Upper lobe of left lung (tissue), 6 donors: ENCODE data around the gene NPIPA3. TPM values are rescaled to one million over a fixed set of nuclear protein-coding genes. Genes with fewer than 3 reads are reported as not detected.
A peak's percentile ranks its signal among the peaks of the same experiment; 100 is the strongest.

Source experiments
- ATAC-seq, 2 donors: fragments of 200-7000 bp; cut with Tn5 transposase; one replicate each; pipeline ENCODE4 v1.9.1; 2022; ENCODE audit warnings: mild to moderate bottlenecking in 2 of 2, moderate library complexity in 2 of 2; ENCODE audit not compliant: low FRiP score in 2 of 2
- DNase-seq, 2 donors: peaks; one replicate each; pipeline ENCODE4 v3.0.0-alpha.2; 2019 to 2020
- H3K27ac ChIP-seq, 4 donors: fragments of 200-600 bp; sonication (generic); one replicate each; pipeline ENCODE4 v1.5.1; 2016 to 2019
- H3K27me3 ChIP-seq, 4 donors: fragments of 200-600 bp; sonication (generic); one replicate each; pipeline ENCODE4 v1.5.1; 2017 to 2019
- H3K36me3 ChIP-seq, 4 donors: fragments of 200-600 bp; sonication (generic); one replicate each; pipeline ENCODE4 v1.5.1; 2016 to 2019
- H3K4me1 ChIP-seq, 4 donors: fragments of 200-600 bp; sonication (generic); one replicate each; pipeline ENCODE4 v1.5.1; 2018 to 2019
- H3K4me3 ChIP-seq, 4 donors: fragments of 200-600 bp; sonication (generic); one replicate each; pipeline ENCODE4 v1.5.1; 2017 to 2019; ENCODE audit warnings: mild to moderate bottlenecking in 2 of 4, moderate library complexity in 1 of 4
- H3K9me3 ChIP-seq, 4 donors: fragments of 200-600 bp; sonication (generic); one replicate each; pipeline ENCODE4 v1.5.1; 2018 to 2019
- EP300 ChIP-seq, 4 donors: sonication (generic); formaldehyde crosslinking; IDR thresholded peaks; one replicate each; pipeline ENCODE4 v1.5.1; 2017; ENCODE audit warnings: antibody characterized with exemption in 4 of 4, control low read depth in 2 of 4
- POLR2A ChIP-seq, 4 donors: fragments of 450-650 bp; IDR thresholded peaks; one replicate each; pipeline ENCODE4 v1.5.1; 2016 to 2017; ENCODE audit warnings: antibody characterized with exemption in 4 of 4, mild to moderate bottlenecking in 2 of 4
- POLR2AphosphoS5 ChIP-seq, 2 donors: sonication (generic); formaldehyde crosslinking; IDR thresholded peaks; one replicate each; pipeline ENCODE4 v1.5.1; 2017; ENCODE audit warnings: antibody characterized with exemption in 2 of 2
- WGBS, 2 donors: methylation state at CpG; one replicate each; pipeline ENCODE4 v1.1.5; 2017 to 2018; 5-methylcytosine and 5-hydroxymethylcytosine counted together
- total RNA-seq, 6 donors: library from RNA; depleted of rRNA in 4 of 6; stranded (reverse); fragments of >200 nt in 4 of 6; gene quantifications; one replicate each; pipeline versions ENCODE4 v1.1.0 to v1.2.1, GENCODE V29; 2016 to 2021
- TF ChIP-seq, protein P1 (sequence below), 6 experiments: fragments of 450-650 bp in 4 of 6; fragments of 200-600 bp in 2 of 6; sonication (generic) in 2 of 6; IDR thresholded peaks; one replicate each; pipeline ENCODE4 v1.5.1; 2016 to 2019; ENCODE audit warnings: antibody characterized with exemption in 6 of 6
- donor health status: DM: no; HTN: no; CAD: no; lungs with moderate emphysema.
- donor health status: DM: no; HTN: yes; CAD: no; lungs with severe emphysema.

NPIPA3 gene
- total RNA-seq, 6 donors from 2014 or later: 1.1 to 8.4 (median 3.4) TPM; not detected in 2

GRCh38 chr16:14669776-14670175, 33.4 kb upstream of the NPIPA3 start:
- Histone ChIP-seq H3K27ac (peak overlapping the region in 2 of 4 donors; percentile 10 to 60), H3K9me3 (no peaks in the 10 kb centered on the region), H3K36me3 (peaks cover 13 to 49% (median 41%) of the 10 kb centered on the region in 4 donors), H3K4me3 (no peak overlapping the region), H3K4me1 (peaks cover 0 to 13% (median 5%) of the 10 kb centered on the region in 4 donors), H3K27me3 (no peaks in the 10 kb centered on the region)
- TF ChIP-seq, protein P1, sequence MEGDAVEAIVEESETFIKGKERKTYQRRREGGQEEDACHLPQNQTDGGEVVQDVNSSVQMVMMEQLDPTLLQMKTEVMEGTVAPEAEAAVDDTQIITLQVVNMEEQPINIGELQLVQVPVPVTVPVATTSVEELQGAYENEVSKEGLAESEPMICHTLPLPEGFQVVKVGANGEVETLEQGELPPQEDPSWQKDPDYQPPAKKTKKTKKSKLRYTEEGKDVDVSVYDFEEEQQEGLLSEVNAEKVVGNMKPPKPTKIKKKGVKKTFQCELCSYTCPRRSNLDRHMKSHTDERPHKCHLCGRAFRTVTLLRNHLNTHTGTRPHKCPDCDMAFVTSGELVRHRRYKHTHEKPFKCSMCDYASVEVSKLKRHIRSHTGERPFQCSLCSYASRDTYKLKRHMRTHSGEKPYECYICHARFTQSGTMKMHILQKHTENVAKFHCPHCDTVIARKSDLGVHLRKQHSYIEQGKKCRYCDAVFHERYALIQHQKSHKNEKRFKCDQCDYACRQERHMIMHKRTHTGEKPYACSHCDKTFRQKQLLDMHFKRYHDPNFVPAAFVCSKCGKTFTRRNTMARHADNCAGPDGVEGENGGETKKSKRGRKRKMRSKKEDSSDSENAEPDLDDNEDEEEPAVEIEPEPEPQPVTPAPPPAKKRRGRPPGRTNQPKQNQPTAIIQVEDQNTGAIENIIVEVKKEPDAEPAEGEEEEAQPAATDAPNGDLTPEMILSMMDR (IDR thresholded peaks at IDR 0.05): peak in 1 of 6 experiments; percentile 16
- TF ChIP-seq POLR2A (IDR thresholded peaks at IDR 0.05): no peak
- 83 to 100% methylated on average over 1 to 4 of the region's 4 CpGs for WGBS, 2 donors
- DNase-seq (peak; percentile 23 to 57), ATAC-seq (no peak)

GRCh38 chr16:14672403-14672971, 30.7 kb upstream of the NPIPA3 start:
- peaks cover 0 to 13% (median 3%) of the 10 kb centered on the region in 4 donors for H3K4me1 ChIP-seq
- no peak overlapping the region for H3K4me3 ChIP-seq
- H3K36me3 ChIP-seq: peaks cover 0 to 22% (median 14%) of the 10 kb centered on the region in 4 donors
- 36 to 49% methylated on average over 7 of the region's 7 CpGs for WGBS, 2 donors
- DNase-seq (peak in 1 of 2 donors; percentile 78), ATAC-seq (peak; percentile 48 to 80)
- peak overlapping the region in 3 of 4 donors; percentile 17 to 78 (median 73) for H3K27ac ChIP-seq
- no peaks in the 10 kb centered on the region for H3K27me3 ChIP-seq
- no peaks in the 10 kb centered on the region for H3K9me3 ChIP-seq
- TF ChIP-seq, protein P1 (IDR thresholded peaks at IDR 0.05): no peak
- TF ChIP-seq POLR2A (IDR thresholded peaks at IDR 0.05) (peak in 1 of 4 donors; percentile 43), EP300 (IDR thresholded peaks at IDR 0.05) (peak in 1 of 4 donors; percentile 71), POLR2AphosphoS5 (IDR thresholded peaks at IDR 0.05) (peak in 1 of 2 donors; percentile 47)

DNA sequence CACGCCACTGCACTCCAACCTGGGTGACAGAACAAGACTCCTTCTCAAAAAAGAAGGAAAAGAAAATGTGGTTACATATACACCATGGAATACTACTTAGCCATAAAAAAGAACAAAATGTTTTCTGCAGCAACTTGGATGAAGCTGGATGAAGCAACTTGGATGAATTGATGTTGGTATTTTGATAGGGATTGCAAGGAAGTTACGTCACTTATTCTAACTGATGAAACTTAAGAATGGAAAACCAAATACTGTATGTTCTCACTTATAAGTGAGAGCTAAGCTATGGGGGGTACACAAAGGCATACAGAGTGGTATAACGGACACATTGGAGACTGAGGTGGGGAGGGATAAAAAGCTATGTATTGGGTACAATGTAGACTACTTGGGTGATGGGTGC, 26.6 kb upstream of the NPIPA3 start:
- Histone ChIP-seq H3K36me3 (no peaks in the 10 kb centered on the region), H3K4me3 (no peak overlapping the region), H3K9me3 (no peaks in the 10 kb centered on the region), H3K27me3 (no peaks in the 10 kb centered on the region), H3K27ac (no peak overlapping the region), H3K4me1 (peaks cover 0 to 13% (median 3%) of the 10 kb centered on the region in 4 donors)
- TF ChIP-seq POLR2AphosphoS5 (IDR thresholded peaks at IDR 0.05) (no peak), POLR2A (IDR thresholded peaks at IDR 0.05) (no peak), EP300 (IDR thresholded peaks at IDR 0.05) (no peak)
- TF ChIP-seq, protein P1 (IDR thresholded peaks at IDR 0.05): no peak
- DNase-seq: no peak
- 91% methylated on average over 3 of the region's 3 CpGs for whole genome bisulfite sequencing, 2 donors
- ATAC-seq: no peak

DNA sequence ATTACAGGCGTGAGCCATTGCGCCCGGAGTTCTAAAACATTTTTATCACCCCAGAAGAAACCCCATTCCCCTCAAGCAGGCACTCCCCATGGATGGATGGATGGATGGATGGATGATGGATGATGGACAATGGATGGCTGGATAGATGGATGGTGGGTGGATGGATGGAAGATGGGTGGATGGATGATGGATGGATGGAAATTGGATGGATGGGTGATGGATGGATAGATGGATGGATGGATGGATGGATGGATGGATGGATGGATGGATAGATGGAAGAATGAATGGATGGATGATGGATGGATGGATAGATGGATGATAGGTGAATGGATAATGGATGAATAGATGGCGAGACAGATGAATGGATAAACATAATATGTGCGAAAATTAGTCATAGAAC, 25.6 kb upstream of the NPIPA3 start:
- no peak overlapping the region for H3K27ac ChIP-seq
- TF ChIP-seq, protein P1 (IDR thresholded peaks at IDR 0.05): no peak
- TF ChIP-seq POLR2AphosphoS5 (IDR thresholded peaks at IDR 0.05) (no peak), EP300 (IDR thresholded peaks at IDR 0.05) (no peak), POLR2A (IDR thresholded peaks at IDR 0.05) (no peak)
- ATAC-seq (no peak), DNase-seq (no peak)
- no peaks in the 10 kb centered on the region for H3K36me3 ChIP-seq
- no peaks in the 10 kb centered on the region for H3K27me3 ChIP-seq
- H3K4me3 ChIP-seq: no peak overlapping the region
- 96 to 97% methylated on average over 5 of the region's 5 CpGs for WGBS, 2 donors
- peaks cover 0 to 6% (median 0%) of the 10 kb centered on the region in 4 donors for H3K4me1 ChIP-seq
- no peaks in the 10 kb centered on the region for H3K9me3 ChIP-seq
